HG03439 (cell line): ENCODE data around the gene ALG5.

Experiments
- ATAC-seq: cut with Tn5 transposase; IDR thresholded peaks from one replicate; pipeline ENCODE4 v1.9.1; 2021; ENCODE audit warnings: mild to moderate bottlenecking, moderate library complexity; ENCODE audit not compliant: unreplicated experiment

ALG5 gene

GRCh38 chr13:36981156-36981743 is 17.9 kb downstream of the ALG5 start:
- no peak for ATAC-seq

DNA sequence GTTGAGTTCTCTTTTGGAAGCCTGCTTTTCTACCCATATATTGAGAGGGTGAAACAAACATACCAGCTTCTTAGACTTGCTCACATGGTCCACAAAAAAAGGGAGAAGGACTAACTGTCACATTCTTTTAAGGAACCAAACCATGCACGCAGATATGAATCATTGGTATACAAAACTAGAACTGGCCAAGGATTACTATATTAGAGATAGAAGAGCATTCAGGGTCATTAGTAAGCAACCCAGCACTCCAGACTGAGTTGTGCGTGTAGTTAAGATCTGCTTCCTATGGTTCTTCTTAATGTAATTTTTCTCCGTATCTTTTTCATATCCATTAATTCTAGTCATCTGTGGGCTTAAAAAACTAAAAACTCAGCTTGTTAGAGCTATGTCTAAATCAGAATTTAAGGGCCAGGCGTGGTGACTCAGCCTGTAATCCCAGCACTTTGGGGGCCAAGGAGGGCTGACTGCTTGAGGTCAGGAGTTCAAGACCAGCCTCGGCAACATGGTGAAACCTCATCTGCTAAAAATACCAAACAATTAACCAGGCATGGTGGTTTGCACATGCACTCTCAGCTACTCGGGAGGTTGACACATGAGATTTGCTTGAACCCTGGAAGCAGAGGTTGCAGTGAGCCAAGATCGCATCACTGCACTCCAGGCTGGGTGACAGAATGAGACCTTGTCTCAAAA is 19.6 kb downstream of the ALG5 start:
- ATAC-seq, result no peak

- ATAC-seq, result no peak
These were observed 24.0 kb downstream of the ALG5 start for GRCh38 chr13:36975172-36975571.

DNA sequence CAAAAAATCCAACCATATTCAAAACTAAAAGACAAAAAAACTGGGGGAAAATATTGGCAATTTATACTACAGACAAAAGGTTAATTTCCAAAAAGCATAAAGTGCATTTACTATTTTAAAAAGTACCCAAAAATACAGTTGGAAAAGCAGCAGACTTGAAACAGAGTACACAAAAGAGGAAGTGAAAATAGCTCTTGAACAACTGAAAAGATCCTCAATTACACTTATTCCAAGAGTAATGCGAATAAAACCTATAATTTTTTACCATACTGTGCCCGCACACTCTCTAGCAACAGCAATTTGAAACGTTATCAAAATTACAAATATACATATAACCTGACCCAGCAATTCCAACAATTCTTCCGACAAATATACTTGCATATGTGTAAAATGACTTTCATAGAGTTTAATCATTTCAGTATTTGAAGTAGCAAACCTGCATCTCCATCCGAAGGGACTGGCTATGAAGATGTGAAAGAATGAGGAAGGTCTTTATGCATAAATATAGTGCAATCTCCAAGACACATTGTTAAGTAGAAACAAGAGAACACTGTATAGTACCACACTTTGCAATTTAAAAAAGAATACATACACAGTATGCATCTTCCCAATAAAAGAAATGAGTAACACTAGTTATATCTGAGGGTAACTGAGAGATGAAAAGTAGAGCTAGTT is 25.4 kb downstream of the ALG5 start:
- peak; percentile 57 for ATAC-seq

DNA sequence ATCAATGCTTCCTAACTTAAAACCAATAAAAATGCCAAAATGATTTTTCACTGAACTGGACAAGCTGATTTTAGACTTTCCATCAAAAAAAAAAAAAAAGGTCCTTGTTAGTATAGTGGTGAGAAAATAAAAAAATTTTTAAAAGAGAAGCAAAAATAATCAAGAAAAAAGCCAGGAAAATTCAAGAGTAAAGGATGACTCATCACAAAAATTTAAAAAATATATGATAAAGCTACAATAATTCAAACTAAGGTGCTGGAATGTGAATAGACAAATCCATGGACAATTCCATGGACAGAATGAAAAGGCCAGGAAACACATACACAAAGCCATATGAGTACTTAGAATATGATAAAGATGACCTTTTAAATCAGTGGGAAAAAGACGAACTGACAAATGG is 26.1 kb downstream of the ALG5 start:
- ATAC-seq, result no peak

DNA sequence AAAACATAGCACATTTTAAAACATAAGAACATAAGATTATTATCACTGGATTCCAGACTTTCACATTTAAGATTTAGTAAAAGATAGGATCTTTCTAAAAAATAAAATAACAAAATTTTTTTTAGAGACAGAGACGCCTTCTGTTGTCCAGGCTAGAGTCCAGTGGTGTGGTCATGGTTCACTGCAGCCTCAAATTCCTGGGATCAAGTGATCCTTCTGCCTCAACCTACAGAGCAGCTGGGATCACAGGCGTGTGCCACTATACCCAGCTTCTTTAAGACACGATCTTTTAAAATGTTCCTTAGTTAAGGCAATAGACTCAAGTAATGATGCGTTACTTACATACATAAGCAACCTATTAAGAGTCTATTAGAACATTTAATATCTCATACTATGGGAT is 32.7 kb downstream of the ALG5 start:
- no peak for ATAC-seq

- no peak for ATAC-seq
These were observed 33.4 kb downstream of the ALG5 start for GRCh38 chr13:36965767-36966166.

- no peak for ATAC-seq
These were observed 39.6 kb downstream of the ALG5 start for GRCh38 chr13:36959456-36960116.

DNA sequence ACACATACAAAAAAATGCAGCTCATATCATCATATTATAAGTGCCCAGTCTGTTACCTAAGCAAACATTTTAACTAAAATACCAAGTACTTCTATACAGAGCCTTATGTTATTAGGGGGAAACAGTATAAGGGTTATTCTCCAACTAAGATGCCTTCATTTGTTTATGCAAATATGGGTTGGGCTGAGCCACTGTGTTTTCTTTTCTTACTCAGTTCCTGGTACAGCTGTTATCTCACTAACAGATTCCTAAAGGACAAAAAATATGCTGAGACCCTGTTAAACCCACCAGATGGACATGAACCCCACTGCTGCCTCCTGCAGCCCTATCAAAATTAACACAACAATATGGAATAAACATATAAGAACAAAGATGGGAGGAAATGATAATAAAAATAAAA is 44.6 kb downstream of the ALG5 start:
- no peak for ATAC-seq

- ATAC-seq, result no peak
These were observed 48.2 kb downstream of the ALG5 start for GRCh38 chr13:36950920-36951319.

DNA sequence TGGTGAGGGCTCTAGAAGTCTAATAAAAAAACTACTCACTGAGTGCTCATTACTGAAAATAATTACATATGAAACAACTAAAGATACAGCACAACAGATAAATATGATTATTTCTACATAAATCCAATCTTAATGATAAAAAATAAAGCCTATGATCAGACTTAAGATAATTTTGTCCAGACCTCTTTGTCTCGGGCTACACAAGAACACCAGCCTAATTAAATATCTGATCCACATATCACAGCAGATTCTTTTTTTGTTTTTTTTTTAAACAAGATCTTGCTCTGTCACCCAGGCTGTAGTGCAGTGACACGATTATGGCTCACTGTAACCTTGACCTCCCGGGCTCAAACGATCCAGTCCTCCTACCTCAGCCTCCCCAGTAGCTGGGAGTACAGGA is 48.8 kb downstream of the ALG5 start:
- no peak for ATAC-seq

DNA sequence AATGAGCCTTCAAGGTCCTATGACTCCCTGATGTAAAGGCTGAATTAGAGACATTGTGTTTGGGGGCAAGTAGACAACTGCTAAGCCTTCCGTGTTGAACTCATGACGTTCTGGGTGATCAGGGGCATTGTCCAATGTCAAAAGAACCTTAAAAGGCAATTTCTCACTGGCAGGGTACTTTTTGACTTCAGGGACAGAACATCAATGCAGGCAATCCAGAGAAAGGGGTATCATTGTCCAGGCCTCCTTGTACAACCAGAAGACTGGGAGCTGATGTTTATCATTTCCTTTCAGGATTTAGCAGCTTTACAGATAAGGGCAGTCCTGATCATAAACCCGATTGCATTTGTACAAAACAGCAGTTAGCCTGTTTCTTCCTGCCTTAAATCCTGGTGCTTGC is 54.1 kb downstream of the ALG5 start:
- ATAC-seq, result no peak

GRCh38 chr13:36925603-36926002 is 73.5 kb downstream of the ALG5 start:
- no peak for ATAC-seq

GRCh38 chr13:36924001-36924400 is 75.1 kb downstream of the ALG5 start:
- ATAC-seq, result no peak

- ATAC-seq, result no peak
These were observed 77.4 kb downstream of the ALG5 start for GRCh38 chr13:36921631-36922301.

- no peak for ATAC-seq
These were observed 78.4 kb downstream of the ALG5 start for GRCh38 chr13:36920616-36921185.

- no peak for ATAC-seq
These were observed 79.1 kb downstream of the ALG5 start, which contains the start of gene SMAD9 for GRCh38 chr13:36919833-36920615. Gene SMAD9 (minus strand): TSS chr13:36920238. CDS start chr13:36879689, 40,549 bp downstream.

GRCh38 chr13:36919171-36919832 is 79.8 kb downstream of the ALG5 start:
- ATAC-seq, result no peak
